22Rv1 (cell line): ENCODE results near the gene CRHR1.

Source experiments
- H3K27ac ChIP-seq: fragments of 450-650 bp; 2 replicates; pipeline ENCODE4 v1.5.1; 2017
- ZFX ChIP-seq: fragments of 450-650 bp; IDR thresholded peaks from 2 replicates; pipeline ENCODE4 v1.6.1; 2017; ENCODE audit warnings: antibody characterized with exemption, borderline replicate concordance
- TF ChIP-seq, protein P1 (sequence below): fragments of 450-650 bp; IDR thresholded peaks from 2 replicates; pipeline ENCODE4 v1.5.1; 2017; ENCODE audit warnings: mild to moderate bottlenecking

The CRHR1 gene

DNA sequence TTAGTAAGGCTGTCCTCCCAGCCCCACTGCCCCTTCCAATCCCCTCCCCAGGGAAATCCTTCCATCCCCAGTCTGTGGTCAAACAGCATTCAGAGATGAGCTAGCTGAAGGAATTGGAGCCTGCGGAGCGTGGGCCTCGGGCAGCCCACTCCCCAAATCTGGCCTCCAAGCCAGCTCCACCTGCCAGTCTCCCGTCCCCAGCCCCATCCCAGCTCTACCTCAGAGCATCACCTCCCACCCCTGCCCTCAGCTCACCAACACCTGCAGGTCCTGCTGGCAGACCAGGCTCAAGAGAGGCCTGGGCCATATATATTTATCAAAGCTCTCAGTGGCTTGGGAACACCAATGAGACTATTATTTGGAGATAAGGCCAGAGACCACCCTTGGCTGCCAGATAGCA, 55.3 kb downstream of the CRHR1 start:
- TF ChIP-seq, protein P1, sequence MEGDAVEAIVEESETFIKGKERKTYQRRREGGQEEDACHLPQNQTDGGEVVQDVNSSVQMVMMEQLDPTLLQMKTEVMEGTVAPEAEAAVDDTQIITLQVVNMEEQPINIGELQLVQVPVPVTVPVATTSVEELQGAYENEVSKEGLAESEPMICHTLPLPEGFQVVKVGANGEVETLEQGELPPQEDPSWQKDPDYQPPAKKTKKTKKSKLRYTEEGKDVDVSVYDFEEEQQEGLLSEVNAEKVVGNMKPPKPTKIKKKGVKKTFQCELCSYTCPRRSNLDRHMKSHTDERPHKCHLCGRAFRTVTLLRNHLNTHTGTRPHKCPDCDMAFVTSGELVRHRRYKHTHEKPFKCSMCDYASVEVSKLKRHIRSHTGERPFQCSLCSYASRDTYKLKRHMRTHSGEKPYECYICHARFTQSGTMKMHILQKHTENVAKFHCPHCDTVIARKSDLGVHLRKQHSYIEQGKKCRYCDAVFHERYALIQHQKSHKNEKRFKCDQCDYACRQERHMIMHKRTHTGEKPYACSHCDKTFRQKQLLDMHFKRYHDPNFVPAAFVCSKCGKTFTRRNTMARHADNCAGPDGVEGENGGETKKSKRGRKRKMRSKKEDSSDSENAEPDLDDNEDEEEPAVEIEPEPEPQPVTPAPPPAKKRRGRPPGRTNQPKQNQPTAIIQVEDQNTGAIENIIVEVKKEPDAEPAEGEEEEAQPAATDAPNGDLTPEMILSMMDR = no peak
- TF ChIP-seq ZFX = no peak
- no peak overlapping the region for H3K27ac ChIP-seq

DNA sequence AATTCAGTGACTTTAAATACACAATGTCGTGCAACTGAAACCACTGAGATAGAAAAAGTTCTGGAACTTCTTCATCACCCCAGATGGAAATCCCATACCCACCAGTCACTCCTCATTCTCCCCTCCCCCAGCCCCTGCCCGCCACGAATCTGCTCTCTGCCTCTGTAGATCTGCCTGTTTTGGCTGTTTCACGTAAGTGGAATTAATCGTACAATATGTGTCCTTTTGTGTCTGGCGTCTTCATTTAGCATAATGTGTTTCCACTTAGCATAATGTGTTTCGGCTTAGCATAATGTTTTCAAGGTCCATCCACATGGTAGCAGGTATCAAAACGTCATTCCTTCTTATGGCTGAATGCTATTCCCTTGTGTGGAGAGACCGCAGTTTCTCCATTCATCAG, 57.1 kb downstream of the CRHR1 start:
- TF ChIP-seq, protein P1 = no peak
- TF ChIP-seq ZFX = no peak
- H3K27ac ChIP-seq = no peak overlapping the region

DNA sequence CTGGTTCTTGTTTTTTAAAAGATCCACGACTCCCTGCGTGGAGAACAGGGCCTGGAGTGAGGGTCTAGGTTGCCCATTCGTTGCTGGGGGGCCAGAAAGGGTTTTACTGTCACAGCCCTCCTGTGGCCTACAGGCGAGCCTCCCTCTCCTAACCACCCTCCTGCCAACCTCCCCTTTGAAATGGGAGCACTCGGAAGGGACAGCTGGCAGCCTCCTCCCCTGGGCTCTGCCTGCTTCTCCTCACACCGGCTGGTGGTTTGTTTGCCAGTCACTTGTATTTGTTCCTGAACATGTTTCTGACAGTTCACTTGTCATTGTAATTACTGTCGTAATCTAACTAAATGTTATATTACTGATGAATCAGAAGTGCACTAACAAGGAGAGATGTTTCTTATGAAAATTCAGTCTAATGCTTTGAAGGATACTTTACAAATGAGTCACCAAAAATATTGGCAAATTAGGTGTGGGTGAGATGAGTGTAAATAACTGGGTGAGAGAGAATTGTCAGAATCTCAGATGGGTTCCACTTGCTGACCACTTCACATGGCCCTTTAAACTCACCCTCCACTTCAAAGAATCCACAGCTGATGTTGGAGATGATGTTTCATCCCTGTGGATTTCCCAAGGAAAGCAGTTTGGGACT, 57.9 kb downstream of the CRHR1 start:
- no peak for TF ChIP-seq ZFX
- TF ChIP-seq, protein P1 = no peak
- no peak overlapping the region for H3K27ac ChIP-seq

DNA sequence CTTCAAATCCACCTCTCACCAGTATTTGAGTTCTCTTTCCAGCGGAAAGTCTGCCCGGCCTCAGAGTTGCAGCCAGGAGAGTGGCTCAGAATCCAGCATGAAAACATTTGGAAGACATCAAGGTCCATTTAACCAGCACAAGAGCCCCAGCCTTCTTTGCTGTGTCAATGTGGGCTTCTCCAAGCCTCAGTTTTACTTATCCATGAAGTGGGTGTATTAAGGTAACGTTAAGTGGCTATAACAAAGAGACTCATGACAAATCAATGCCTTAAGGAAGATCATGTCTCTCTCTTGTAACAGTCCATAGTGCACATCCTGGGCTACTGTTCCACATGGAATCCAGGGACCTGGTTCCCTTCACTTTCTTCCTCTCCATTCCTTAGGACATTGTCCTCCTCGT, 59.6 kb downstream of the CRHR1 start:
- H3K27ac ChIP-seq = no peak overlapping the region
- TF ChIP-seq, protein P1 = no peak

DNA sequence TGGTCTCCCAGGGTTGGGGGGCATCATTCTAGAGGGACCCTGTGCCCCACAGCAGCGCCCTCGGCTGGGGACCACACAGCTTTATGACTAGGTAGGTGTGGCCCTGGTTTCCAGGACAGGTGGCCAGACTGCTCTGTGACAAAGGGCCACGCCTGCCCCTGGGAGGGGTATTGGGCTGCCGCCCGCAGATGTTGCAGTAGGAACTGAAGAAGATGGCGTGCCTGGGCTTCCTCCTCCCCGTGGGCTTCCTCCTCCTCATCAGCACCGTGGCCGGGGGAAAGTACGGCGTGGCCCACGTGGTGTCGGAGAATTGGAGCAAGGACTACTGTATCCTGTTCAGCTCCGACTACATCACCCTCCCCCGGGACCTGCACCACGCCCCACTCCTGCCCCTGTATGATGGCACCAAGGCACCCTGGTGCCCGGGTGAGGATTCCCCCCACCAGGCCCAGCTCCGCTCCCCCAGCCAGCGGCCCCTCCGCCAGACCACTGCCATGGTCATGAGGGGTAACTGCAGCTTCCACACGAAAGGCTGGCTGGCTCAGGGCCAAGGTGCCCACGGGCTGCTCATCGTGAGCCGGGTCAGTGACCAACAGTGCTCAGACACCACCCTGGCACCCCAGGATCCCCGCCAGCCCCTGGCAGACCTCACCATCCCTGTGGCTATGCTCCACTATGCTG, 60.7 kb downstream of the CRHR1 start, which contains the start of gene SPPL2C:
Gene SPPL2C, plus strand, starts transcription at position 187 of the 681 bp plus-strand sequence. Its CDS starts 26 bp downstream, at position 213.
- no peak within 1 kb of the TSS for H3K27ac ChIP-seq
- TF ChIP-seq, protein P1 = no peak
- no peak for TF ChIP-seq ZFX

DNA sequence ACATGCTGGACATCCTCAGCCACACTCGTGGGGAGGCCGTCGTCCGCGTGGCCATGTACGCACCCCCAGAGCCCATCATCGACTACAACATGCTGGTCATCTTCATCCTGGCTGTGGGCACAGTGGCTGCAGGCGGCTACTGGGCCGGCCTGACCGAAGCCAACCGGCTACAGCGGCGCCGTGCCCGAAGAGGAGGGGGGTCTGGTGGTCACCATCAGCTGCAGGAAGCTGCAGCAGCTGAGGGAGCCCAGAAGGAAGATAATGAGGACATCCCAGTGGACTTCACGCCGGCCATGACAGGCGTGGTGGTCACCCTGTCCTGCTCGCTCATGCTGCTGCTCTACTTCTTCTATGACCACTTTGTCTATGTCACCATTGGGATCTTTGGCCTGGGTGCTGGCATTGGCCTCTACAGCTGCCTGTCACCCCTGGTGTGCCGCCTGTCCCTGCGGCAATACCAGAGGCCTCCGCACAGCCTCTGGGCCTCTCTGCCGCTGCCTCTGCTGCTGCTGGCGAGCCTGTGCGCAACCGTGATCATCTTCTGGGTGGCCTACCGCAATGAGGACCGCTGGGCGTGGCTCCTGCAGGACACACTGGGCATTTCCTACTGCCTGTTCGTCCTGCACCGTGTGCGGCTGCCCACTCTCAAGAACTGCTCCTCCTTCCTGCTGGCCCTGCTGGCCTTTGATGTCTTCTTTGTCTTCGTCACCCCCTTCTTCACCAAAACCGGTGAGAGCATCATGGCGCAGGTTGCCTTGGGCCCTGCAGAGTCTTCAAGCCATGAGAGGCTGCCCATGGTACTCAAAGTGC, 61.5 kb downstream of the CRHR1 start:
- H3K27ac ChIP-seq = no peak overlapping the region
- TF ChIP-seq ZFX = no peak

DNA sequence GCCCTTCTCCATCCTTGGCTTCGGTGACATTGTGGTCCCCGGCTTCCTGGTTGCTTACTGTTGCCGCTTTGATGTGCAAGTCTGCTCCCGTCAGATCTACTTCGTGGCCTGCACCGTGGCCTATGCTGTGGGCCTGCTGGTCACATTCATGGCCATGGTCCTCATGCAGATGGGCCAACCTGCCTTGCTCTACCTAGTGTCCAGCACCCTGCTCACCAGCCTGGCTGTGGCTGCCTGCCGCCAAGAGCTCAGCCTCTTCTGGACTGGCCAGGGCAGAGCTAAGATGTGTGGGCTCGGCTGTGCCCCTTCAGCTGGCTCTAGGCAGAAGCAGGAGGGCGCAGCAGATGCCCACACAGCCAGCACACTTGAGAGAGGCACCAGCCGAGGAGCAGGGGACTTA, 62.1 kb downstream of the CRHR1 start:
- TF ChIP-seq, protein P1 = no peak
- no peak for TF ChIP-seq ZFX
- no peak overlapping the region for H3K27ac ChIP-seq
